Anterior cingulate cortex (tissue), 58 donors: ENCODE results near the gene ZSWIM6.
A peak's percentile ranks its signal among the peaks of the same experiment; 100 is the strongest.

Experiments used
- DNase-seq, 58 donors: peaks; one replicate each; lab custom pipeline; 2025; lab: John Stamatoyannopoulos, UW

ZSWIM6 gene

DNA sequence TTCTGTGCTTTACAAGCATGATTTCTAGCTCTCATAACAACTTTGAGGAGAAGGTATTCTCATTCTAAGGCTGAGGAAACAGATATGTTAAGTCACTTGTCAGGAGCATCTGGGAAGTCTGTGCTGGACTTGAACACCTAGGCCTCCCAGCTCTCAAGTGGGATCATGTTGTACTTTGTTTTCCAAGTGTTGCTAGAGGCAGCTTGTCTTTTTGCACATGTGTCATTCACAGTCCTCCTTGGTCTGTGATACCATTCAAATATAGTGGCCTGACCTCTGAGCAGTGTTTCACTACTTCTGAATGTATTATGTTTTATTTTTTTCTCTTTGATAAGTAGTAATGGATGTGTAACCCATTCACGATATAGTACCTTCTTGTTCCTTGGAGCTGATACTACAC lies 21.2 kb downstream of the ZSWIM6 start:
- DNase-seq, result no peak

DNA sequence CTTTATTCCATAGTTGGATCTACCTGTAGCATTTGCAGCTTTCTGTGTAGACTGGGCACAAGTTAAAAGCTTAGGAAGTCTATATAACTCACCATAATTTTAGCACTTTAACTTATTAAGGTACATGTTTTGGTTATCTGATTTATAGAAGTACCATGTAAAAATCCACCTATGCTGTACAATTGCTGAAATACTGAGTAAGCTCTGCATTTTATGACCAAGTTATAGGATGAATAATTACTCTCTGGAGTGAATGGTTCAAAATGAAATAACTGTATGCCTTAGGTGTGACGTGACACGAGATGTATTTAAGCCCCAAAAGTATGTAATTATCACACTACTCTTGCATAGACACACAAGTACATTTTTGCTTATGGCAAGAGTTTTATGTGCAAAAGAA lies 22.1 kb downstream of the ZSWIM6 start:
- DNase-seq, result no peak

DNA sequence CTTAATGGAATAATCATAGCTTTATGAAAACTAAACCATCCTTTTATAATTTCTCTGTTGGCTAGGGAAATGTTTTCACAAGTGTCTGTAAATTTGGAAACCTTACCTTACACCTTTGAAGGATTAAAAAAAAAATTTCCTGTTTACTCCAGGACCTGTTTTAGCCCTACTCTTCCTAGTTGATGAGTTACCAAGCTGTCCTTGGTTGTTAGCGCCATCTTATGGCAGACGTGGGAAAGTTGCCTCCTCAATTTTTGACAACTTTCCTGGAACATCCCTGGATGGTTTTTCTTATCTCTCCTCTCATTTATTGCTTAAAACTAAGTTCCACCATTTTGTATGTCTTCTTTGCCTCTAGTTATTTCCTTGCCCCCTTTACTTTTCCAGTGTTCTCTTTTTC lies 25.7 kb downstream of the ZSWIM6 start:
- no peak for DNase-seq

DNA sequence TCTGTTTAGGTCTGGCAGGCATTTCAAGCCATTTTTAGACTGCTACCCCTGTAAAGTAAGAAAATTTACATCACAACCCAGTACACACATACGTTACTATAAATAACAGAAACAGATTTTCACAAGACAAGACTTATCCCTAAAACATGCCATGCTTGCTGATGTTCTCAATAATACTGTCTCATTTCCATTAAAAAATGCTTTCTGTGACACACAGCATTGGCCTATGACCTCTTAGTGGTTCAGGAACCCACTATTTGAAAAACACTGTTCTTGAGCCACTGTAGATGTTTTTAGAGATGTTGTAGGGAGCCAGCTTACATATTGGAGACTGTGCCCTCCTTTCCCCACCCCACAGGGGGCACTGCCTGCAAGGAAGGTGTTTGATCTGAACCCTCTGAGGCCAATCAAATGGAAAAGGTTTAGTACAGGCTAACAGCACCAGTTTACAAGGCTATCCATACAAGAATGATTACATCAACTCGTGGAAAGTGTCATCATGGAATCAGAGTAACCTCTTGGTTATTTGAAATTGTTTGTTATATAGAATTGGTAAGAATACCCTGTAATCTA lies 30.8 kb downstream of the ZSWIM6 start:
- DNase-seq, result no peak

DNA sequence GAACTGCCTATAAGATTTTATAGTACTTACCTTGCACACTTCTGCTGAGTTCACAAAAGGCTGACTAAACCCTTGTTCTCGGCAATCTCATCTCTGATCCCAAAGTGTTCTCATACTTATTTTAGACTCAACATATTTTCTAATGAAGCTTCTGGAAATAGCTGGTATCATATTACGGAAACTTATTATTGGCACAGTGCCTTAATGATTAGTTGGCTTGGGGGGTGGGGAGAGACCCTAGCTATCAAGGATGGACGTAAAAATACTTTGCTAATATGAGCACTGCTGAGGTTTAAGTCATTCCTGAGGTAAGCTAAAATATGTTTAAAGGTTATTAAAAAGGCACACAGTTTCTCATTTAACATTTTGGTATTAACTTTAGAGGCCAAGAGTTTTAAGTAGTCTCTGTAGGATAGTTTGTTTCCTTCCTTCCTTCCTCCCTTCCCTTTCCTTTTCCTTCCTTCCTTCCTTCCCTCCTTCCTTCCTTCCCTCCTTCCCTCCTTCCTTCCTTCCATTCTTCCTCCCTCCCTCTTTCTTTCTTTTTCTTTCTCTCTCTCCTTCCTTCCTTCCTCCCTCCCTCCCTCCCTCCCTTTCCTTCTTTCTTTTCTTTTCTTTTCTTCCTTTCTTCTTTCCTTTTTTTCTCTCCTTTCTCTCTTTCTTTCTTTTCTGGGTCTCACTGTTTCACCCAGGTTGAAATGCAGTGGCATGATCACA lies 31.5 kb downstream of the ZSWIM6 start:
- DNase-seq, result no peak

DNA sequence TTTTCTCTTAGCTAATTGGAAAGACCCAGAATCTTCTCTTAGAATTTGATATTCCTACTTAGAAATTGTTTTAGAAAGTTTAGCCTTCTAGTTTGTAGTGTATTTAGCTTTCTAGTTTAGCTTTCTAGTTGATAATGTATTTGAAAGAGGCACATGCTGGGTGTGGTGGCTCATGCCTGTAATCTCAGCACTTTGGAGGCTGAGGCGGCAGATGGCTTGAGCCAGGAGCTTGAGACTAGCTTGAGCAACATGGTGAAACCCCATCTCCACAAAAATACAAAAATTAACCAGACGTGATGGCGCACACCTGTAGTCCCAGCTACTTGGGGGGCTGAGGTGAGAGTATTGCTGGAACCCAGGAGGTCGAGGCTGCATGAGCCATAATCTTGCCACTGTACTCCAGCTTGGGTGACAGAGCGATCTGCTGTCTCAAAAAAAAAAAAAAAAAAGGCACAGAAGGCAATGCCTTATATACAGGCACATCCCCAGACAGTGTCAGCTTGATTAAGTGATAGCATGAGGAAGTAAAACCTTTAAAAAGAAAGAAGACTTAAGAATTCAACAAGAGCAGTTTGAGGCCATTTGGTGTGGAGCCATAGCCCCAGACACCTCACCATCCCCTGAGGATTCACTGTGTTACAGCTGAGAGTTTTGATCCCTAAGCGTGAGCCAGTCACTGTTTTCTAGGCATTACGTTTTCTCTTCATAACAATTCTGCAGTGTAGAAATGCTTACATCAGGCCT lies 34.6 kb downstream of the ZSWIM6 start:
- no peak for DNase-seq

DNA sequence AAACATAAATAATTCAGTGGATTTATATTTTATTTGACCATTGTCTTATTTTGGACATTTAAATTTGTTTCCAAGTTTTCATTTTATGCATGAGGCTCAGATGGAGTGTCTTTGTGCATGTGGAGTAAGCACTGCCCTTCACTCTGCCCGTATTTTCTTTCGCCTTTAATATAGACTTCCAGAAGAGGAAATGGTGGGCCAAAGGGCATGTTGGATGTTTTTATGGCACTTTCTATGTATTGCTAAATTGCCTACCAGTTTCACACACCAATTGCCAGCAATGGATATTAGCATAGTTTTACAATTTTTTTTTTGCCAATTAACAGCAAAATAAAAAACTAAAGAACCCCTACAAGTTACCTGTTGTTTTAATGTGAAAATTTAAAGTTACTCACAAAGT lies 38.4 kb downstream of the ZSWIM6 start:
- DNase-seq, result no peak

DNA sequence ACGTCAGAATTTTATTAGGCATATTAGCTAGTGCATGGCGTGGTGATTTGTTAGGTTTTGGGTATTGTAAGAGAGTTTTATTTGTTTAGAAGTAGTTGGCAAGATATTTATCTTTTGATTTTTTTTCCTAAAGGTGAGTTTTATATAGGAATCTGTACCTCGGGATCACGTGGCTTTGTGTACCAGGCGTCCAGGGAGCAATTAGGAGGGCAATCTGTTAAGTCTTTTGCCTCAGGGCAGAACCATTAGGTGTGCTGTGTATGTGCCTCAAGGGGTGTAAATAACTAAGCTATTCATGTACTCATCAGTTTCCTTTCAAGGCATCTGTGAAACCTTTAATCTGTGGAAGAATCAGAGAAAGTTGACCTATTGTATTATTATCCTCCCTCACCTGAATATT lies 39.4 kb downstream of the ZSWIM6 start:
- no peak for DNase-seq

DNA sequence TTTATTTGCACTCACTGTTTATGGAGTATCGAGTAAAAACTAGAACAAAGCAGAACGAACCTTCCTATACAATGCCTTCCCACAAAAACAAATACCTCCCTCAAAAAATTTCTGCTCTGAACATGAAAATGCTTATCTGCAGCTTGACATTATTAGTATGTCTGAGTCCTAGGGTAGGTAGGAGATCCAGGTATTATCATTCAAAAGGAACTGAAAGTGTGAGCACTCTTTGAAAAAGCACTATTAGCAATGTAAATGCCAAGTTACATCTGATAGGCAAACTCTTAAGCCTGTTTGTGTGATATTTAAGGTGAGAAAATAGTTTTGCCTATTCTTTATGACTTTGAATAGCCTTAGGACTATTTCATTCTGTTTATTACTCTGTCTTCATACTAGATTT lies 47.6 kb downstream of the ZSWIM6 start:
- no peak for DNase-seq

DNA sequence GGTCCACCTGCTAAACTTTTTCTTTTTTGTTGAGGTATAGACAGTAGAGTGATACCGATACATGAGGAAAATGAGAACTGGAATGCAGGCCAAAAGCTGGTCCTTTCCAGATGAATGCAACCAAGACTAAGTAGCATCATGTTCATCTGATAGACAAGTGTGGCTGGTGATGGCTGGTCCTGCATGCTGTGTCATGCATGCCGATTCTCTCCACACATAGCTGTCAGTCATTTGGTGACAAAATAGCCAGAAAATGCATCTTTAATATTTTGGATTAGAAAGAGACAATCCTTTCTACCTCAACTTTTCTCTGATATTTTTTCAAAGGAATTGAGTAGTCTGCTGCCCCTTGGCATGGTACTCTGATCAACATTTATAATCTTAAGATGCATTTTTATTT lies 49.9 kb downstream of the ZSWIM6 start:
- DNase-seq, result no peak

DNA sequence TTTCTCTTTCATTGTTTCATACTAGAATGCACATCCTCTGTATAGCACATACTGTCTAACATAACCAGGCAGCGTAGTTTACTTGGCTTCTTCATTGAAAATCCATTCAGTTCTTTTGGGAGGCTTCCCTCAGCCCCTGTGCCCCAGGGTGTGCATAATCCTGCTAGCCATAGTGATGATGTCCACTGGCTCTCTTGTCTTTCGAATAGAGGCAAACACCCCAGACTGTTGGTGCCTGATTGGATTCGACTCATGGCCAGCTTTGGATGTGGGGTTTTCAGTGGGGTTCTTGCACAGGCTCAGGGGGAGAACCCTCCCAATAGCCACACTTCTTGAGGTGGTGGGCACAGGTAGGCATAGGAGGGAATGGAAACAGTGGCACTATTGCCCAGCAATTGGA lies 53.6 kb downstream of the ZSWIM6 start:
- DNase-seq, result no peak

DNA sequence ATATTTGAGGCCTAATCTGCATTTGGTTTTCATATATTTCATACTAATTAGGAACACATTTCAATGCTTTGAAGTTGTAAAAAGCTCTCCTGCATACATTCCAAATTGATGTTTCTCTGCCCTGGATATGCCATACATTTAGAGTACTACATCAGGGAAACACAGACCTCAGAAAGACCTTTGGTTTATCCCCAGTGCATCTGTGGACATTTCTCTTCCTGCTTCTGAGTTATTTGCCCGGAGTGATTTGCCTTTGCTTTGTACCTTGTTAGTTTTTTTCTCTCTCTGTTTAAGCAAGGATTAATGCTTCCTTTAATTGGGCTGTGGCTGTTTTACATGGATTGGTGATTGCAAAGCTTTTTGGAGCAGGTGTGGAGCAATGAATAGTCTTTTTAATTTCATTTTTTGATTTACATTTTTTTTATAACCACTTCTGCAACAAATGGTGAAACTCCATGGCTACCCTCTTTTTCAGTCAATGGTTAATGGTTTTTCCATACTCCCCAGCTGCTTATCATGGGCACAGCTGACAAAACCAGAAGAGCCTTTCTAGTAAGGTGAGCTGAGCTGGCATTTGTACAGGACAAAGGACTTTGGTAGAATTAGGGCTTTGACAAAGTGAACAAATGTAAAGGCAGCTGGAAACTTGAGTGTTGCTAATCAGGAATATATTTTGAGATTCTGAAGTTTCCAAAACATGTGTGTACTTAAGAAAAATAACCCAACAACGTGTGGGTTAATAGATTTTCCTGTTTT lies 54.2 kb downstream of the ZSWIM6 start:
- DNase-seq, result no peak

DNA sequence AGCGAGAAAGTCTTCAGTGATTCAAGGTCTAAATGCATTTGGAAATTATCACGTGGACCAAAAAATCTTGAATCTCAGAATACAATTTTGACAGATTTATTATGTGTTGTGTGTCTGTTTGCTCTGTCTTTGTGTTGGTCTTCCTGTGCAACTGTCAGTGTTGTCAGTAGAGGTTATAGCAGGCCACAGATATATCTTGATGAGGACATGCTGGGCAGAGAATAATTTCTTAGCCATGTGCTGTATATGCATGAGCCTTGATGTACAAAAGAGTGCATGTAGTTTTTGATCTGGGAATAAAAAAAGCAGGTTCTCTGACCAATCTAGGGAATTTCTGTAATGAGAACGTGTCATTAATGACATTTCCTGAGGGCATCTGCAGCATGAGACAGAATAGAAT lies 57.6 kb downstream of the ZSWIM6 start:
- DNase-seq, result no peak

DNA sequence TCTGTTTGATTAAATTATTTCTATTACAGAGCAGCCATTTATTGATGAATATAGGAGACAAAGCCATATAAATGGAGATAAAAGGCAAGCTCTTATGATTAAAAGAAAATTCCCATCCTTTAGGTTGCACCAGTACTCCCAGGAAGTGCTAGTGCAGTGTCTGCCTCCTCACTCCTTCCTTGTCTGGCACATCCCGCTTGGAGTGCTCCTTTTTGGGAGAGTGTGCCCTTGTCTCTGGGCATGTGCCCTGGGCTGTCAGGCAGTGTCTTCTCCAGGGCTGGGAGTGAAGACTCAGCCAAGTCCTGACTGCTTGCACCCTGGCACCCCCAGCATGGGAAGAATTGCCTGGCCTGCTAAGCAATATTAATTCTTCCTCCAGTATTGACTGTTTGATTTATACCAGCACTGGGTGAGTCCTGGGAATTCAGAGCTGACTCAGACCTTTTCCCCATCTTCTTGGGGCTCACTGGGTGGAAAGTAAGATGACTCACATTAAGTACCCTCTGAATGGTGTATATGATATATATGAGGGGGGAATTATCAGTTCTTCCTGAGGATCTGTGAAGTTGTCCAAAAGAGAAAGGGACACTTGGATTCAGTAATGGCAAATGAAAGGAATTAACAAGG lies 62.1 kb downstream of the ZSWIM6 start:
- DNase-seq, result no peak

DNA sequence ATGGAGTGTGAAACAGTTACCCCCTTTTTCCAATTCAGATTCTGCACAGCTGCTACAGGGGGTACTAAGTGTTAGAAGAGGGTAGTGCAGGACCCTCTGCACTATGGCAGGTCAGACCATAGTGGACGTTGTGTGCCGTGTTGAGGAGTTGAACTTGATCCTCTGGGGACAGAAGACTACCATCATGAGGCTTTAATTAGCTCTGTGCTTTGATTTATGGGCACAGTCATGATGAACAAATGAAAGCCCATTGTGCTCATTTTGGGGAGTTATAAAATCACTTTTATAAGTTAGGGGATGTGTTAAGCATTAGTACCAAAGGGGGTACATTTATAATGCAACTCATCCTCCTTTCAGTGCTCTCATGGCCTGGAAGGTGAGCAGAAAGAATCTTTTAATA lies 62.7 kb downstream of the ZSWIM6 start:
- DNase-seq, result no peak

DNA sequence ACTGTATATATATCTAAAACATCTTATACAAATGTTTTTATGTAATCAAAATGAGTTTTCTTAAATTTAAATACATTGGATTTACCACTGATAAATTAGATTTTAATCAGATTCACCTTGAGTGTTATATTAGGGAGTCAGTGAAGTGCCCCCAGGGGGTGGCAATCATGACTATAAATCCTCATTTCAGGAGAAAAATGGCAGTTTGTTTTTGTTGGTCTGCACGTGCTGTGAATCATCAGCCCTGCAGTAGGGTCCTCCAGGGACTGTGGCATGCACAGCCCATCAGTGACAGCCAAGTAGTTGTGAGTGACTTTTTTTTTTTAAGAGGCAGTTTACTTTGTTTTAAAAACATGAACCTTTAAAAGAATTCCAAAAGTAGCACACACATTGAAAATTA lies 65.2 kb downstream of the ZSWIM6 start:
- peak in 1 of 58 donors; percentile 23 for DNase-seq

DNA sequence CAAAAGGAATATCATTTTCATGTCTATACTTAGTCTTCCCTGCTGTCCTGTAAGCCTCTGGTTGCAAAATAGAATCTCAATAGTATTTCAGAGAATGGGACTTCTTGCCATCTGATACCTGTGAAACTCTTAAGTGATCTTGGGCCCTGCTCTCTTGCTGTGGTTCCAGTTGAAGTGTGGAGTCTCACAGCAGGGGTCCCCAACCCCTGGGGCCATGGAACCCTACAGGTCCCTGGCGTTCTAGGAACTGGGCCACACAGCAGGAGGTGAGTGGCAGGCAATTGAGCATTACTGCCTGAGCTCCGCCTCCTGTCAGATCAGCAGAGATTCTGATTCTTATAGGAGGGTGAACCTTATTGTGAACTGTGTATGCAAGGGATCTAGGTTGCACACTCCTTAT lies 65.9 kb downstream of the ZSWIM6 start:
- DNase-seq, result no peak

DNA sequence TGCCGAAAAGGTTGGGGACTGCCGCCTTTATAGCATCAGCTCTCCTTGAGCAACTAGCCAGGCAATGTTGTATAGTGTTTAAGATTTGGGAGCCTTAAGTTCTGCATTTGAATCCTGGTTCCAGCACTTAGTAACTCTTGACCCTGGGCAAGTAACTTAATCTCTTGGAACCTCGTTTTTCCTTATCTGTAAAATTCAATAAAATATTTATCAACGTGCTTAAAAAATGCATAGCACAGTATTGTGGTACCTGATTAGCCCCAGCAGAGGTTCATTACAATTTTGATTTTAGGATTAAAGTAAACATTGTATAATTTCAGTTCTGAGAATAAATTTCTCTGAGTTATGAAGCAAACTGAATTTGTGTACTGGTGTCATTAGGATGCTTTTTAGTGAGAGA lies 66.4 kb downstream of the ZSWIM6 start:
- DNase-seq, result no peak

DNA sequence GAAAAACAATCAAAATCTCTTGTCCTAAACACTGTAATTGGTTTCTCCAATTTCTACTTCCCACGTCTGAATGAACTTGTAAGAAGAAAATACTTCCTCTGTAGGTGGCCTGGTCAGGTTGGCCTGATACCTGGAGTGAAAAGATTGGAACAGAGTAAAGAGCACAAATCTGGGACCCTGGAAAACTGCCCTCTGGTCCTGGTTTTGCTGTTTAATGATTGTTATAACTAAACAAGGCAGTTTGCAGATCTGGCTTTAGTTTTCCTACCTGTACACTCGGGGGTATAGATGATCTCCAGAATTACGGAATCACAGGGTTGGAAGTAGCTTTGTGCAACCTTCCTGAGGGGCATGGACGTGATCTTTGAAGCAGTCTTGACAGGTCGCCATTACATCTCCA lies 67.6 kb downstream of the ZSWIM6 start:
- DNase-seq, result no peak

DNA sequence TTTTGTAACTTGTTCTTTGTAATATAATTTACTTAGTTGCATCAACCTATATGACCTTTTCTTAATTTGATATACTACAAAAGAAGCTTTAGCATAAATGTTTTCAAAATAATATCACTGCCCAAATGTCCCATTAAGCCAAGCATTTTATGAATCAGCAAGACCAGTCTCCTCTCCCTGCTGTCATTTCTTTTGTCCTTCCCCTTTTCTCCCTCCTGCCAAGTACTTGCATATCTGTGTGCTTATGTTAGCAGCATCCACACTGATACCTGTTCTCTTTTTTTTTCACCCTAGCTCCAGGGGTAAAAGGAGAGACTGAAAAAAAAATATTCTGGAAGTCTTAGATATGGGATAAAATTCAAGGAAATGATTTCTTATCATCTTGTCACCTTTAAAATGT lies 69.7 kb downstream of the ZSWIM6 start:
- DNase-seq, result no peak
